Caco-2 (cell line): ENCODE data around the gene CCL26. TPM values are rescaled to one million over a fixed set of nuclear protein-coding genes. Genes with fewer than 3 reads are reported as not detected.
"Not testable (repeated sequence)": the region's sequence is repeated elsewhere in the genome, so short reads cannot be mapped to it uniquely, and the experiment has no call there.

Source experiments
- BruUV-seq: library from RNA; stranded (reverse); fragments of 400-500 nt; replicated peaks from 2 replicates; lab custom pipeline; 2021; lab: Mats Ljungman, UMichigan
- CTCF ChIA-PET: fragments of 300-600 bp; sonication (Branson Sonifier 250); formaldehyde crosslinking; loops from one replicate; lab custom pipeline; 2022; ENCODE audit warnings: antibody characterized with exemption; lab: Charles Lee
- POLR2A ChIA-PET: fragments of 300-600 bp; sonication (Branson Sonifier 250); formaldehyde crosslinking; loops from one replicate; lab custom pipeline; 2022; ENCODE audit warnings: antibody characterized with exemption; lab: Charles Lee
- DNase-seq, 2 experiments: peaks; one replicate each; pipeline versions ENCODE4 v3.0.0 to v3.0.0-alpha.2; 2020 to 2022
- H3K27me3 ChIP-seq: replicated peaks from 2 replicates; pipeline ENCODE4 v1.6.0; 2011; ENCODE audit warnings: low read length; ENCODE audit not compliant: control insufficient read depth, insufficient read depth
- H3K36me3 ChIP-seq: 2 replicates; pipeline ENCODE4 v1.5.1; 2011; ENCODE audit warnings: low read length; ENCODE audit not compliant: control insufficient read depth, insufficient read depth
- H3K4me1 ChIP-seq: fragments of 250-450 bp; sonication (Bioruptor Pico); 2 replicates; pipeline ENCODE4 v1.5.1; 2020; ENCODE audit warnings: mild to moderate bottlenecking
- H3K4me3 ChIP-seq: 2 replicates; pipeline ENCODE4 v1.5.1; 2011; ENCODE audit warnings: low read depth, mild to moderate bottlenecking, control low read depth, low read length
- H3K9me3 ChIP-seq: fragments of 250-450 bp; sonication (Bioruptor Pico); 2 replicates; pipeline ENCODE4 v1.5.1; 2020; ENCODE audit warnings: mild to moderate bottlenecking, moderate library complexity
- H3K27ac Mint-ChIP-seq: one replicate; pipeline ENCODE4 v1.8.0; 2022; ENCODE audit warnings: mixed read lengths; ENCODE audit not compliant: unreplicated experiment
- H3K27me3 Mint-ChIP-seq: one replicate; pipeline ENCODE4 v1.8.0; 2022; ENCODE audit warnings: mixed read lengths; ENCODE audit not compliant: insufficient read depth, unreplicated experiment
- H3K36me3 Mint-ChIP-seq: one replicate; pipeline ENCODE4 v1.8.0; 2022; ENCODE audit warnings: mild to moderate bottlenecking, mixed read lengths; ENCODE audit not compliant: insufficient read depth, unreplicated experiment
- H3K4me1 Mint-ChIP-seq: one replicate; pipeline ENCODE4 v1.8.0; 2022; ENCODE audit warnings: low read depth, mixed read lengths; ENCODE audit not compliant: unreplicated experiment
- H3K4me3 Mint-ChIP-seq: one replicate; pipeline ENCODE4 v1.8.0; 2022; ENCODE audit warnings: mild to moderate bottlenecking, moderate library complexity, mixed read lengths; ENCODE audit not compliant: unreplicated experiment
- H3K9me3 Mint-ChIP-seq: one replicate; pipeline ENCODE4 v1.8.0; 2022; ENCODE audit warnings: mixed read lengths; ENCODE audit not compliant: unreplicated experiment
- CTCF ChIP-seq, 2 experiments: fragments of 200-600 bp in 1 of 2; IDR thresholded peaks; 1 replicate in 1 of 2; 2 replicates in 1 of 2; pipeline versions ENCODE4 v1.5.1 to v1.8.0; 2011 to 2022; ENCODE audit warnings: antibody characterized with exemption in 1 of 2, control low read depth in 1 of 2, inconsistent platforms in 1 of 2, low read depth in 1 of 2, low read length in 1 of 2, mild to moderate bottlenecking in 1 of 2, moderate library complexity in 1 of 2; ENCODE audit not compliant: insufficient read depth in 1 of 2, severe bottlenecking in 1 of 2, unreplicated experiment in 1 of 2
- intact Hi-C: fragments of 100-400 bp; cut with micrococcal nuclease; formaldehyde crosslinking; loops from one replicate; pipeline ENCODE4 v1.10.0; 2022; ENCODE audit not compliant: unreplicated experiment
- total RNA-seq: library from RNA; stranded (reverse); gene quantifications from 2 replicates; pipeline ENCODE4 v1.2.3, GENCODE V29; 2022

The CCL26 gene
- total RNA-seq, 1 experiment from 2014 or later: not detected

GRCh38 chr7:75725306-75725705 lies 46.7 kb downstream of the CCL26 start:
- H3K4me3 Mint-ChIP-seq: no peak overlapping the region
- H3K4me1 Mint-ChIP-seq: peaks cover 5% of the 10 kb centered on the region
- H3K27me3 ChIP-seq: no peaks in the 10 kb centered on the region
- no peaks in the 10 kb centered on the region for H3K36me3 Mint-ChIP-seq
- no peaks in the 10 kb centered on the region for H3K9me3 Mint-ChIP-seq
- BruUV-seq: no TSS peak
- no peak for DNase-seq
- no peaks in the 10 kb centered on the region for H3K4me1 ChIP-seq
- TF ChIP-seq CTCF (IDR thresholded peaks at IDR 0.05; ENCODE audit: insufficient read depth in 1 of 2, low read depth in 1 of 2, low read length in 1 of 2, severe bottlenecking in 1 of 2, unreplicated experiment in 1 of 2): no peak
- no peaks in the 10 kb centered on the region for H3K9me3 ChIP-seq
- no peaks in the 10 kb centered on the region for H3K36me3 ChIP-seq
- CTCF ChIA-PET: no interaction called here
- no peak overlapping the region for H3K4me3 ChIP-seq
- intact Hi-C loops: no loop called here
- POLR2A ChIA-PET: no interaction called here
- no peaks in the 10 kb centered on the region for H3K27me3 Mint-ChIP-seq
- no peak overlapping the region for H3K27ac Mint-ChIP-seq

- intact Hi-C loops: no loop called here
- no peak for DNase-seq
- H3K27me3 ChIP-seq: no peaks in the 10 kb centered on the region
- no peaks in the 10 kb centered on the region for H3K36me3 ChIP-seq
- Mint-ChIP-seq H3K27ac (no peak overlapping the region), H3K4me1 (no peaks in the 10 kb centered on the region), H3K36me3 (no peaks in the 10 kb centered on the region), H3K27me3 (no peaks in the 10 kb centered on the region), H3K9me3 (no peaks in the 10 kb centered on the region), H3K4me3 (no peak overlapping the region)
- no peak overlapping the region for H3K4me3 ChIP-seq
- H3K9me3 ChIP-seq: no peaks in the 10 kb centered on the region
- ChIA-PET POLR2A (no interaction called here), CTCF (no interaction called here)
- H3K4me1 ChIP-seq: no peaks in the 10 kb centered on the region
- no TSS peak for BruUV-seq
- TF ChIP-seq CTCF (IDR thresholded peaks at IDR 0.05; ENCODE audit: insufficient read depth in 1 of 2, low read depth in 1 of 2, low read length in 1 of 2, severe bottlenecking in 1 of 2, unreplicated experiment in 1 of 2): no peak
Measured at GRCh38 chr7:75723444-75723843, 48.6 kb downstream of the CCL26 start.

- no peaks in the 10 kb centered on the region for H3K9me3 ChIP-seq
- Mint-ChIP-seq H3K9me3 (no peaks in the 10 kb centered on the region), H3K4me3 (no peak overlapping the region), H3K36me3 (no peaks in the 10 kb centered on the region), H3K4me1 (no peaks in the 10 kb centered on the region), H3K27ac (no peak overlapping the region), H3K27me3 (no peaks in the 10 kb centered on the region)
- no peaks in the 10 kb centered on the region for H3K27me3 ChIP-seq
- CTCF ChIA-PET: no interaction called here
- H3K36me3 ChIP-seq: no peaks in the 10 kb centered on the region
- POLR2A ChIA-PET: no interaction called here
- no peak overlapping the region for H3K4me3 ChIP-seq
- intact Hi-C loops: no loop called here
- BruUV-seq: no TSS peak
- no peak for TF ChIP-seq CTCF (IDR thresholded peaks at IDR 0.05; ENCODE audit: insufficient read depth in 1 of 2, low read depth in 1 of 2, low read length in 1 of 2, severe bottlenecking in 1 of 2, unreplicated experiment in 1 of 2)
- no peak for DNase-seq
- no peaks in the 10 kb centered on the region for H3K4me1 ChIP-seq
Measured at GRCh38 chr7:75722373-75722772, 49.6 kb downstream of the CCL26 start.

- H3K36me3 ChIP-seq, BruUV-seq, H3K9me3 Mint-ChIP-seq, H3K27me3 ChIP-seq, H3K27ac Mint-ChIP-seq, H3K4me1 Mint-ChIP-seq, H3K4me3 Mint-ChIP-seq, POLR2A ChIA-PET, H3K4me3 ChIP-seq, H3K36me3 Mint-ChIP-seq, intact Hi-C loops, H3K9me3 ChIP-seq, H3K4me1 ChIP-seq, DNase-seq, CTCF ChIA-PET, H3K27me3 Mint-ChIP-seq: not testable (repeated sequence)
Measured at GRCh38 chr7:75721922-75722321, 50.1 kb downstream of the CCL26 start.
